Measurements from ENCODE around the gene WAS. TPM values are rescaled to one million over a fixed set of nuclear protein-coding genes. Genes with fewer than 3 reads are reported as not detected.
"Not testable (repeated sequence)": the region's sequence is repeated elsewhere in the genome, so short reads cannot be mapped to it uniquely, and the experiment has no call there.

Gene WAS
- polyA plus RNA-seq, 1 experiment = 0.12 TPM

DNA sequence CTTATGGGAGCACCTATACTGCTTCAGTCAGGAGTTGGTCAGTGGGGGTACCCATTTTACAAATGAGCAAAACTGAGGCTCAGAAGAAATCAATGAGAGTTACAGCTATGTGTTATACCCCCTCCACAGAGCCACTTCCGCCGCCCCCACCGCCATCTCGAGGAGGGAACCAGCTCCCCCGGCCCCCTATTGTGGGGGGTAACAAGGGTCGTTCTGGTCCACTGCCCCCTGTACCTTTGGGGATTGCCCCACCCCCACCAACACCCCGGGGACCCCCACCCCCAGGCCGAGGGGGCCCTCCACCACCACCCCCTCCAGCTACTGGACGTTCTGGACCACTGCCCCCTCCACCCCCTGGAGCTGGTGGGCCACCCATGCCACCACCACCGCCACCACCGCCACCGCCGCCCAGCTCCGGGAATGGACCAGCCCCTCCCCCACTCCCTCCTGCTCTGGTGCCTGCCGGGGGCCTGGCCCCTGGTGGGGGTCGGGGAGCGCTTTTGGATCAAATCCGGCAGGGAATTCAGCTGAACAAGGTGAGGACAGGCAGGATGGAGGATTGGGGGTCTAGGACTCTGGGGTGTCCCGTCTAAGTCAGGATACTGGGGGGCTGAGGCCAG is 5.0 kb downstream of the WAS start:
- TF ChIP-seq, protein P1, sequence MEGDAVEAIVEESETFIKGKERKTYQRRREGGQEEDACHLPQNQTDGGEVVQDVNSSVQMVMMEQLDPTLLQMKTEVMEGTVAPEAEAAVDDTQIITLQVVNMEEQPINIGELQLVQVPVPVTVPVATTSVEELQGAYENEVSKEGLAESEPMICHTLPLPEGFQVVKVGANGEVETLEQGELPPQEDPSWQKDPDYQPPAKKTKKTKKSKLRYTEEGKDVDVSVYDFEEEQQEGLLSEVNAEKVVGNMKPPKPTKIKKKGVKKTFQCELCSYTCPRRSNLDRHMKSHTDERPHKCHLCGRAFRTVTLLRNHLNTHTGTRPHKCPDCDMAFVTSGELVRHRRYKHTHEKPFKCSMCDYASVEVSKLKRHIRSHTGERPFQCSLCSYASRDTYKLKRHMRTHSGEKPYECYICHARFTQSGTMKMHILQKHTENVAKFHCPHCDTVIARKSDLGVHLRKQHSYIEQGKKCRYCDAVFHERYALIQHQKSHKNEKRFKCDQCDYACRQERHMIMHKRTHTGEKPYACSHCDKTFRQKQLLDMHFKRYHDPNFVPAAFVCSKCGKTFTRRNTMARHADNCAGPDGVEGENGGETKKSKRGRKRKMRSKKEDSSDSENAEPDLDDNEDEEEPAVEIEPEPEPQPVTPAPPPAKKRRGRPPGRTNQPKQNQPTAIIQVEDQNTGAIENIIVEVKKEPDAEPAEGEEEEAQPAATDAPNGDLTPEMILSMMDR (IDR thresholded peaks at IDR 0.05; ENCODE audit: insufficient read depth, low read depth, low read length) = no peak
- H3K27me3 ChIP-seq (ENCODE audit: control insufficient read depth, insufficient read depth, low read length) = no peaks in the 10 kb centered on the region
- CTCF ChIA-PET = no interaction called here
- POLR2A ChIA-PET = no interaction called here
- H3K36me3 ChIP-seq (ENCODE audit: control insufficient read depth, insufficient read depth, low read length) = no peaks in the 10 kb centered on the region
- no peak overlapping the region for H3K4me3 ChIP-seq (ENCODE audit: low read depth, low read length)
- no peak for DNase-seq (ENCODE audit: low read depth)

DNA sequence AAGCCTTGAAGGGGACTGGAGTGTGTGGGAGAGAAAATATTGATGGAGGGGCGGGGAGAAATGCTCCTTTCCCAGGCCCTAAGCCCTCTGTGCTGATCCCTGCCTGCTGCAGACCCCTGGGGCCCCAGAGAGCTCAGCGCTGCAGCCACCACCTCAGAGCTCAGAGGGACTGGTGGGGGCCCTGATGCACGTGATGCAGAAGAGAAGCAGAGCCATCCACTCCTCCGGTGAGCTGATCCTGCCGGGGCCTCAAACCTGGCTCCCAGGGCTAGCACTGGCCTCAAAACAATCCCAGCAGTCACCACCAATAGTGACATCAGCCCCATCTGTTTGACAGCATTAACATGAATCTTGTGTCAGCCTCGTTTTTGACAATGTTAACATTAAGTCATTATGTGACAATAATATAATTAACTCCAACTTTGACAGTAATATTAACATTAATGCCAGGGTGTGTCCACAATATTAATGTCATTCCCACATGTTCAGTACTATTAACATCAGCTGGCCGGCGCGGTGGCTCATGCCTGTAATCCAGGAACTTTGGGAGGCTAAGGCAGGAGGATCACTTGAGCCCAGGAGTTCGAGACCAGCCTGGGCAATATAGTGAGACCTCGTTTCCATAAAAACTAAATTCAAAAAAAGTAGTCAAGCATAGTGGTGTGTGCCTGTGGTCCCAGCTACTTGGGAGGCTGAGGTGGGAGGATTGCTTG is 5.8 kb downstream of the WAS start:
- no peak for DNase-seq (ENCODE audit: low read depth)
- ChIA-PET CTCF (no interaction called here), POLR2A (no interaction called here)
- H3K4me3 ChIP-seq (ENCODE audit: low read depth, low read length) = no peak overlapping the region
- H3K36me3 ChIP-seq (ENCODE audit: control insufficient read depth, insufficient read depth, low read length) = no peaks in the 10 kb centered on the region
- TF ChIP-seq, protein P1 (IDR thresholded peaks at IDR 0.05; ENCODE audit: insufficient read depth, low read depth, low read length) = no peak
- H3K27me3 ChIP-seq (ENCODE audit: control insufficient read depth, insufficient read depth, low read length) = no peaks in the 10 kb centered on the region

DNA sequence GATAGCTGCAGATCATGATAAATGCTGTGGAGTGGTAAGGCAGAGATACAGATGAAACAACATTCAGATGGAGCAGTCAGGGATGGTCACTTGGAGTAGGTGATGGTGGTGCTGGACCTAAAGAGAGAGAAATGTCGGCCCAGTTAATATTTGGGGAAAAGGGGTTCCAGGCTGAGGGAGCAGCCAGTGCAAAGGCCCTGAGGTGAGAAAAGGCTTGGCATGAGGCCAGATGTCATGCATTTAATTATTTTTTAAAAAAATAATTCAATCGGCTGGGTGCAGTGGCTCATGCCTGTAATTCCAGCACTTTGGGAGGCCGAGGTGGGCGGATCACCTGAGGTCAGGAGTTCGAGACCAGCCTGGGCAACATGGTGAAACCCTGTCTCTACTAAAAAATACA is 8.1 kb downstream of the WAS start:
- H3K4me3 ChIP-seq (ENCODE audit: low read depth, low read length); CTCF ChIA-PET; H3K27me3 ChIP-seq (ENCODE audit: control insufficient read depth, insufficient read depth, low read length); DNase-seq (ENCODE audit: low read depth); H3K36me3 ChIP-seq (ENCODE audit: control insufficient read depth, insufficient read depth, low read length); POLR2A ChIA-PET: not testable (repeated sequence)

DNA sequence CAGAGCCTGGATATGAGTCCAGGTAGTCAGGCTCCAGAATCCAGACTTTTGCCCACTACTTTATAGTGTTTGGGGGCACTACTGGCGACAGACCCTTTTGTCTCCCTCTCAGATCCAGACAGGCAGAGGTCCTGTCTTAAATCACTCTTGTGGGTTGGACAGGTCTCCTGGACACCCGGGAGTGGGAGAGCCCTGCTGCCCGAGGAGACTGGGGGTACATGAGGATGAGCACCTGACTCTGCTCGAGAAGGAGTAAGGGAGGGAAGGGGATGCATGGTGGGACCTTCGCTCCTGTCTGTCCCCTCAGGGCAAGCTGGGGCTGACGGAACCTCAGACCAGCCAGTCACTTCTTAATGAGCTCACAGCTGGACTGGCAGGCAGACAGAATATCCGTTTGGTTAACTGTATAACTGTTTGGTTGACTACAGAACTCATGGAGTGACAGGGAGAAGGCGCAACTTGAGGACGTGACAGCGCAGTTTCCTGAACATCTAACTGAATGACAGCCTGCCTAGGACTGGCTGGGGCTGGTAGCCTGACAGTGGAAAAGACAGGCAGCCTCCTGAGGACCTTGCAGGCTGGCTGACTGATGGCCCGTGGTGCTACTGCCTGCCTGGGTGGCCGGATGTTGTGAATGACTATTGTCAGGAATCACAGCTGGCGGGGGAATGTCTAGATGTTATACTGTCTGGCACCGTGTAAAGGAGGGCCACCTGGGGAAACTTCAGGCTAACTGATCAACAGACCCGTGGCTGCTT is 11.4 kb downstream of the WAS start:
- H3K4me3 ChIP-seq (ENCODE audit: low read depth, low read length) = no peak overlapping the region
- POLR2A ChIA-PET = no interaction called here
- no peaks in the 10 kb centered on the region for H3K36me3 ChIP-seq (ENCODE audit: control insufficient read depth, insufficient read depth, low read length)
- CTCF ChIA-PET = no interaction called here
- no peak for DNase-seq (ENCODE audit: low read depth)
- TF ChIP-seq, protein P1 (IDR thresholded peaks at IDR 0.05; ENCODE audit: insufficient read depth, low read depth, low read length) = no peak
- H3K27me3 ChIP-seq (ENCODE audit: control insufficient read depth, insufficient read depth, low read length) = no peaks in the 10 kb centered on the region

DNA sequence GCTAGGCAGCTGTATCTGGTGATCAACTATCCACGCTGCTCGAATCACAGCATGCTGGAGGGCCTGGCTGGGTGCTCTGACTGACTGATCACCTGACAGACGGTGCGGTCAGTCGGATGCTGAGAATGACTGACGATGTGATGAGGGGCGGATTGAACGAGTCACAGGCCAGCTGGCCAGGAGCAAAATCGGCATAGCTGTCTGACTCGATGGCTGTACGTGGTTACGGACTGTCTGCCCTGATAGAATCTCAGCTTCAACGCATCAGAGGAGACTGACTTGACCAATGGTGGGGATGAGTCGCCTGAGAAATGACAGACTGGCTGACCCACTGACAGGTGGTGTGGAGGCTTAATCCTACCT is 11.9 kb downstream of the WAS start:
- DNase-seq (ENCODE audit: low read depth) = no peak
- ChIA-PET POLR2A (no interaction called here), CTCF (interaction anchor here (0.7 kb wide), 1 partner anchor 334 kb away, joined by 3 read pairs; no protein-coding TSS in a partner anchor)
- H3K27me3 ChIP-seq (ENCODE audit: control insufficient read depth, insufficient read depth, low read length) = no peaks in the 10 kb centered on the region
- no peaks in the 10 kb centered on the region for H3K36me3 ChIP-seq (ENCODE audit: control insufficient read depth, insufficient read depth, low read length)
- TF ChIP-seq, protein P1 (IDR thresholded peaks at IDR 0.05; ENCODE audit: insufficient read depth, low read depth, low read length) = no peak
- no peak overlapping the region; the same call in 1 of the 2 replicates for H3K4me3 ChIP-seq (ENCODE audit: low read depth, low read length)

Measured in BJ (cell line).